ENCODE results near the gene ABCC4.

The ABCC4 gene

GRCh38 chr13:95301183-95301967 lies at the start of gene ABCC4:
ABCC4 (minus strand) TSS chr13:95301451; CDS start chr13:95301314, 137 bp downstream.
- peak within 1 kb of the TSS; percentile 42 for H3K9ac ChIP-seq (ENCODE audit: low read length)
- no peaks in the 10 kb centered on the region for H3K36me3 ChIP-seq (ENCODE audit: control insufficient read depth, low read depth, low read length)
- peak within 1 kb of the TSS; percentile 71 for H3K4me3 ChIP-seq (ENCODE audit: low read length)
- H3K27ac ChIP-seq (ENCODE audit: low read length), result no peak within 1 kb of the TSS
- H3K27me3 ChIP-seq (ENCODE audit: control insufficient read depth, insufficient read depth, low read length), result peaks cover 24% of the 10 kb centered on the region
- H3K9me3 ChIP-seq (ENCODE audit: control insufficient read depth, low read depth, low read length), result no peaks in the 10 kb centered on the region
- H3K4me1 ChIP-seq (ENCODE audit: control insufficient read depth, low read depth, low read length), result peaks cover 4% of the 10 kb centered on the region

GRCh38 chr13:95349267-95349666 lies 48.0 kb upstream of the ABCC4 start:
- Histone ChIP-seq H3K9ac (ENCODE audit: low read length) (no peak overlapping the region), H3K4me3 (ENCODE audit: low read length) (no peak overlapping the region), H3K4me1 (ENCODE audit: control insufficient read depth, low read depth, low read length) (no peaks in the 10 kb centered on the region), H3K9me3 (ENCODE audit: control insufficient read depth, low read depth, low read length) (no peaks in the 10 kb centered on the region), H3K27me3 (ENCODE audit: control insufficient read depth, insufficient read depth, low read length) (no peaks in the 10 kb centered on the region), H3K36me3 (ENCODE audit: control insufficient read depth, low read depth, low read length) (no peaks in the 10 kb centered on the region), H3K27ac (ENCODE audit: low read length) (no peak overlapping the region)

- Histone ChIP-seq H3K27ac (ENCODE audit: low read length) (no peak overlapping the region), H3K4me1 (ENCODE audit: control insufficient read depth, low read depth, low read length) (no peaks in the 10 kb centered on the region), H3K9me3 (ENCODE audit: control insufficient read depth, low read depth, low read length) (no peaks in the 10 kb centered on the region), H3K36me3 (ENCODE audit: control insufficient read depth, low read depth, low read length) (no peaks in the 10 kb centered on the region), H3K4me3 (ENCODE audit: low read length) (no peak overlapping the region), H3K9ac (ENCODE audit: low read length) (no peak overlapping the region), H3K27me3 (ENCODE audit: control insufficient read depth, insufficient read depth, low read length) (no peaks in the 10 kb centered on the region)
Measured at GRCh38 chr13:95343944-95344343, 42.7 kb upstream of the ABCC4 start.

GRCh38 chr13:95341441-95341840 lies 40.2 kb upstream of the ABCC4 start:
- no peak overlapping the region for H3K9ac ChIP-seq (ENCODE audit: low read length)
- no peaks in the 10 kb centered on the region for H3K9me3 ChIP-seq (ENCODE audit: control insufficient read depth, low read depth, low read length)
- H3K27ac ChIP-seq (ENCODE audit: low read length), result no peak overlapping the region
- no peaks in the 10 kb centered on the region for H3K36me3 ChIP-seq (ENCODE audit: control insufficient read depth, low read depth, low read length)
- no peak overlapping the region for H3K4me3 ChIP-seq (ENCODE audit: low read length)
- no peaks in the 10 kb centered on the region for H3K4me1 ChIP-seq (ENCODE audit: control insufficient read depth, low read depth, low read length)
- H3K27me3 ChIP-seq (ENCODE audit: control insufficient read depth, insufficient read depth, low read length), result no peaks in the 10 kb centered on the region

GRCh38 chr13:95338905-95339304 lies 37.7 kb upstream of the ABCC4 start:
- no peak overlapping the region for H3K9ac ChIP-seq (ENCODE audit: low read length)
- no peaks in the 10 kb centered on the region for H3K27me3 ChIP-seq (ENCODE audit: control insufficient read depth, insufficient read depth, low read length)
- no peak overlapping the region for H3K27ac ChIP-seq (ENCODE audit: low read length)
- H3K4me3 ChIP-seq (ENCODE audit: low read length), result no peak overlapping the region
- H3K4me1 ChIP-seq (ENCODE audit: control insufficient read depth, low read depth, low read length), result no peaks in the 10 kb centered on the region
- no peaks in the 10 kb centered on the region for H3K9me3 ChIP-seq (ENCODE audit: control insufficient read depth, low read depth, low read length)
- no peaks in the 10 kb centered on the region for H3K36me3 ChIP-seq (ENCODE audit: control insufficient read depth, low read depth, low read length)

GRCh38 chr13:95337597-95337996 lies 36.3 kb upstream of the ABCC4 start:
- H3K9ac ChIP-seq (ENCODE audit: low read length), result no peak overlapping the region
- H3K4me3 ChIP-seq (ENCODE audit: low read length), result no peak overlapping the region
- no peak overlapping the region for H3K27ac ChIP-seq (ENCODE audit: low read length)
- no peaks in the 10 kb centered on the region for H3K27me3 ChIP-seq (ENCODE audit: control insufficient read depth, insufficient read depth, low read length)
- no peaks in the 10 kb centered on the region for H3K4me1 ChIP-seq (ENCODE audit: control insufficient read depth, low read depth, low read length)
- H3K9me3 ChIP-seq (ENCODE audit: control insufficient read depth, low read depth, low read length), result no peaks in the 10 kb centered on the region
- H3K36me3 ChIP-seq (ENCODE audit: control insufficient read depth, low read depth, low read length), result no peaks in the 10 kb centered on the region

- no peaks in the 10 kb centered on the region for H3K9me3 ChIP-seq (ENCODE audit: control insufficient read depth, low read depth, low read length)
- H3K27ac ChIP-seq (ENCODE audit: low read length), result no peak overlapping the region
- no peak overlapping the region for H3K9ac ChIP-seq (ENCODE audit: low read length)
- no peaks in the 10 kb centered on the region for H3K36me3 ChIP-seq (ENCODE audit: control insufficient read depth, low read depth, low read length)
- H3K4me1 ChIP-seq (ENCODE audit: control insufficient read depth, low read depth, low read length), result no peaks in the 10 kb centered on the region
- no peak overlapping the region for H3K4me3 ChIP-seq (ENCODE audit: low read length)
- H3K27me3 ChIP-seq (ENCODE audit: control insufficient read depth, insufficient read depth, low read length), result no peaks in the 10 kb centered on the region
Measured at GRCh38 chr13:95335667-95336066, 34.4 kb upstream of the ABCC4 start.

GRCh38 chr13:95328386-95328785 lies 27.1 kb upstream of the ABCC4 start:
- Histone ChIP-seq H3K4me1 (ENCODE audit: control insufficient read depth, low read depth, low read length) (no peaks in the 10 kb centered on the region), H3K27ac (ENCODE audit: low read length) (no peak overlapping the region), H3K4me3 (ENCODE audit: low read length) (no peak overlapping the region), H3K9me3 (ENCODE audit: control insufficient read depth, low read depth, low read length) (no peaks in the 10 kb centered on the region), H3K36me3 (ENCODE audit: control insufficient read depth, low read depth, low read length) (no peaks in the 10 kb centered on the region), H3K9ac (ENCODE audit: low read length) (no peak overlapping the region), H3K27me3 (ENCODE audit: control insufficient read depth, insufficient read depth, low read length) (no peaks in the 10 kb centered on the region)

- H3K36me3 ChIP-seq (ENCODE audit: control insufficient read depth, low read depth, low read length), result no peaks in the 10 kb centered on the region
- H3K27me3 ChIP-seq (ENCODE audit: control insufficient read depth, insufficient read depth, low read length), result no peaks in the 10 kb centered on the region
- H3K9ac ChIP-seq (ENCODE audit: low read length), result no peak overlapping the region
- no peak overlapping the region for H3K27ac ChIP-seq (ENCODE audit: low read length)
- no peak overlapping the region for H3K4me3 ChIP-seq (ENCODE audit: low read length)
- no peaks in the 10 kb centered on the region for H3K4me1 ChIP-seq (ENCODE audit: control insufficient read depth, low read depth, low read length)
- no peaks in the 10 kb centered on the region for H3K9me3 ChIP-seq (ENCODE audit: control insufficient read depth, low read depth, low read length)
Measured at GRCh38 chr13:95327190-95327589, 25.9 kb upstream of the ABCC4 start.

- H3K9me3 ChIP-seq (ENCODE audit: control insufficient read depth, low read depth, low read length), result no peaks in the 10 kb centered on the region
- no peaks in the 10 kb centered on the region for H3K36me3 ChIP-seq (ENCODE audit: control insufficient read depth, low read depth, low read length)
- H3K4me3 ChIP-seq (ENCODE audit: low read length), result no peak overlapping the region
- no peak overlapping the region for H3K9ac ChIP-seq (ENCODE audit: low read length)
- no peaks in the 10 kb centered on the region for H3K27me3 ChIP-seq (ENCODE audit: control insufficient read depth, insufficient read depth, low read length)
- no peaks in the 10 kb centered on the region for H3K4me1 ChIP-seq (ENCODE audit: control insufficient read depth, low read depth, low read length)
- H3K27ac ChIP-seq (ENCODE audit: low read length), result no peak overlapping the region
Measured at GRCh38 chr13:95326695-95327094, 25.4 kb upstream of the ABCC4 start.

- no peak overlapping the region for H3K9ac ChIP-seq (ENCODE audit: low read length)
- no peak overlapping the region for H3K27ac ChIP-seq (ENCODE audit: low read length)
- H3K9me3 ChIP-seq (ENCODE audit: control insufficient read depth, low read depth, low read length), result no peaks in the 10 kb centered on the region
- H3K36me3 ChIP-seq (ENCODE audit: control insufficient read depth, low read depth, low read length), result no peaks in the 10 kb centered on the region
- H3K4me1 ChIP-seq (ENCODE audit: control insufficient read depth, low read depth, low read length), result no peaks in the 10 kb centered on the region
- no peaks in the 10 kb centered on the region for H3K27me3 ChIP-seq (ENCODE audit: control insufficient read depth, insufficient read depth, low read length)
- no peak overlapping the region for H3K4me3 ChIP-seq (ENCODE audit: low read length)
Measured at GRCh38 chr13:95325485-95325884, 24.2 kb upstream of the ABCC4 start.

- no peaks in the 10 kb centered on the region for H3K27me3 ChIP-seq (ENCODE audit: control insufficient read depth, insufficient read depth, low read length)
- no peaks in the 10 kb centered on the region for H3K9me3 ChIP-seq (ENCODE audit: control insufficient read depth, low read depth, low read length)
- H3K4me3 ChIP-seq (ENCODE audit: low read length), result no peak overlapping the region
- H3K27ac ChIP-seq (ENCODE audit: low read length), result no peak overlapping the region
- no peaks in the 10 kb centered on the region for H3K36me3 ChIP-seq (ENCODE audit: control insufficient read depth, low read depth, low read length)
- H3K9ac ChIP-seq (ENCODE audit: low read length), result no peak overlapping the region
- no peaks in the 10 kb centered on the region for H3K4me1 ChIP-seq (ENCODE audit: control insufficient read depth, low read depth, low read length)
Measured at GRCh38 chr13:95323930-95324662, 22.8 kb upstream of the ABCC4 start.

Measured in iPS-18a (cell line).